ENCODE data around the gene STX1B. TPM values are rescaled to one million over a fixed set of nuclear protein-coding genes. Genes with fewer than 3 reads are reported as not detected.

The STX1B gene
- total RNA-seq, 1 experiment from 2014 or later: 15.9 TPM

- TF ChIP-seq AR (CRISPR knock-in tag; IDR thresholded peaks at IDR 0.05) (no peak), ZNF416 (CRISPR knock-in tag; IDR thresholded peaks at IDR 0.05) (no peak), ZNF512 (CRISPR knock-in tag; IDR thresholded peaks at IDR 0.05; ENCODE audit: borderline replicate concordance) (no peak)
Observed at GRCh38 chr16:30963925-30964511, 46.4 kb downstream of the STX1B start (continued).

- ChIA-PET CTCF (no interaction called here), POLR2A (no interaction called here)
- no peak for DNase-seq (ENCODE audit: low spot score)
- H3K9me3 Mint-ChIP-seq: no peaks in the 10 kb centered on the region
- TF ChIP-seq ELF4 (CRISPR knock-in tag; IDR thresholded peaks at IDR 0.05; ENCODE audit: low read depth): no peak
- TF ChIP-seq ESRRA (CRISPR knock-in tag; IDR thresholded peaks at IDR 0.05; ENCODE audit: borderline replicate concordance): no peak
- TF ChIP-seq STAT6 (CRISPR knock-in tag; conservative IDR thresholded peaks at IDR 0.05; ENCODE audit: low read depth): no peak
- TF ChIP-seq MAX (CRISPR knock-in tag; IDR thresholded peaks at IDR 0.05): no peak
- no peak for TF ChIP-seq TP53 (CRISPR knock-in tag; IDR thresholded peaks at IDR 0.05)
- TF ChIP-seq ZNF671 (CRISPR knock-in tag; IDR thresholded peaks at IDR 0.05): no peak
- no peak for TF ChIP-seq NFE2L1 (CRISPR knock-in tag; IDR thresholded peaks at IDR 0.05)
- no peak for TF ChIP-seq CDX4 (CRISPR knock-in tag; IDR thresholded peaks at IDR 0.05; ENCODE audit: borderline replicate concordance)
- TF ChIP-seq CREM (CRISPR knock-in tag; IDR thresholded peaks at IDR 0.05): no peak
- TF ChIP-seq TEAD4 (CRISPR knock-in tag; IDR thresholded peaks at IDR 0.05): no peak
- no peak for TF ChIP-seq USF2 (CRISPR knock-in tag; IDR thresholded peaks at IDR 0.05)
- TF ChIP-seq HMGXB4 (CRISPR knock-in tag; IDR thresholded peaks at IDR 0.05): no peak
- TF ChIP-seq GABPB1 (CRISPR knock-in tag; IDR thresholded peaks at IDR 0.05): no peak
- TF ChIP-seq ATF3 (CRISPR knock-in tag; conservative IDR thresholded peaks at IDR 0.05): no peak
- no peak for TF ChIP-seq TEAD1 (CRISPR knock-in tag; IDR thresholded peaks at IDR 0.05)
- no peak for TF ChIP-seq NFATC4 (CRISPR knock-in tag; IDR thresholded peaks at IDR 0.05)
- no peak for TF ChIP-seq E2F1 (CRISPR knock-in tag; IDR thresholded peaks at IDR 0.05)
- TF ChIP-seq RELA (CRISPR knock-in tag; IDR thresholded peaks at IDR 0.05; ENCODE audit: borderline replicate concordance): no peak
- TF ChIP-seq ZNF416 (CRISPR knock-in tag; IDR thresholded peaks at IDR 0.05): no peak
- TF ChIP-seq JAZF1 (CRISPR knock-in tag; IDR thresholded peaks at IDR 0.05): no peak
- H3K27me3 Mint-ChIP-seq (ENCODE audit: low read depth): peaks cover under 1% of the 10 kb centered on the region; the same call in 1 of the 2 replicates
- H3K36me3 Mint-ChIP-seq: peaks cover 62% of the 10 kb centered on the region
- no peak overlapping the region for H3K4me3 Mint-ChIP-seq
- H3K27ac Mint-ChIP-seq: no peak overlapping the region
- no peak for ATAC-seq
- peaks cover 8% of the 10 kb centered on the region for H3K4me1 Mint-ChIP-seq
Observed at GRCh38 chr16:30961384-30961783, 49.1 kb downstream of the STX1B start.

Measured in WTC11 (cell line).